GM11168 (cell line): ENCODE data around the gene GPR153.

ENCODE experiments used
- in situ Hi-C: fragments of 300-500 bp; cut with MboI; formaldehyde crosslinking; loops from one replicate; pipeline ENCODE4 v1.12.0; 2022; ENCODE audit warnings: low sequenced_read_pairs; ENCODE audit not compliant: unreplicated experiment

GPR153 gene

DNA sequence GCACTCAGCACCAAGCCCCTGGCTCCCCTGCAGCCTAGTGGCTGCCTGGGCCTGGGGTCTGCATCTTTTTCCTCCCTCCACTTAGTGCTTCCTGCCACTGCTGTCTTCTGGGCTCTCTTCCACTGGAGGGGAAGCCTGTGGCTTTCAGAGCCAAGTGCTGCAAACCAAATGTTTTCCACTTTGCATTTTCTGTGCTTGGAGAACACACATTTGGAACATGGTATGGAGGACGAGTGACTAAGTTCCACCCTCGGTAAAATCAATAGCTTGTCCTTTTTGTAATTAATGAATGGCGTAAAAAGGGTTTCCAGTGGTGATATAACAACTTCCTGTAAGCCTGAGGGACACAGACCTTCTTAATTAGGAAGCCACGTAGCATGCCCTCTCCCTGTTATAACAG is 10.1 kb upstream of the GPR153 start:
- in situ Hi-C loops = no loop called here

DNA sequence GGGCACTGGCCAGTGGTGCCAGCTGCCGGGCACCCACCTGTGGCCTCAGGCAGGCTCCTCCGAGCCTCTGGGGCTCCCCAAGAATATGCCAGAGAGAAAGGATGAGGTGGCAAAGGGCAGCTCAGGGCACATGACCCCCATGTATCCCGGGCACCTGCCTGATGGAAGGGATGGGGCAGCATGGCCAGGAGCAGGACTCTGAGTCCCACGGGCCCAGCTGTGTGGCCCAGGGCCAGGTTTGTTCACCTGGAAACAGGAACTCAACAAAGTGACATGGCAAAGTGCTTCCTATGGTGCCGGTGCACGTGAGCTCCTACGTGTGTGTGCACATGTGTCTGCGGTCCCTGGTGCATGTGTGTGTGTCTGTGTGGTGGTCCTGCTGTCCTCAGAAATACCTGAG is 9.5 kb upstream of the GPR153 start:
- in situ Hi-C loops = no loop called here

DNA sequence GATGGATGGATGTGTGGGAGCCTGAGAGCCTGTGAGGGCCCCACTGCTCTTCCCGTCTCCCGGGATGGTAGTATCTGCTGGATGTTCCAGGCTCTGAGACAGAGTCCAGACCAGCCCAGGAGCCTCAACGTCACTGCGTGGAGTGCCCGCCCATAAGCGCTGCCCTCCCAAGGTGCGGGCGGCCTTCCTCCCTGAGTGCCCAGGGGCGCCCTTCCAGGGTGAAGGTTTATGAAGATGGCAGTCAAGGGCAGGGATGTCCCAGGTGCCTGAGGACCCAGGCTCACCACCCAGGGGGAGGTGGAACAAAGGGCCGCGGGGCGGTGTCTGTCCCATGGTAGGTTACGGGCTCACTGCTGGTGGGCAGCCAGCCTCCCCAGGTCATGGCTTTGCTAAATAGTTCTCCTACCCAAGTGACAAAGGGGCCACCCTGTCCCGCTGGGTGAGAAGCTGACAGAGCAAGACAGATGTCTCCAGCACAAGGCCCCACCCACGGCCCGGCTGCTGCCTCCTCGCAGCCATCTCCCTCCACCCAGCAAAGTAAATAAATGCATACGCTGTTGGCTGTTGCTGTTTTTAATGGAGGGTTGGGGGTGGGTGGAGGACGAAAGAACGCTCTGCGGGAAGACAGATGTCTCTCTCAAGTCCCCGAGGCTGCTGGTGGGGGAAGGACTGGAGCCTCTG is 9.0 kb upstream of the GPR153 start:
- in situ Hi-C loops = no loop called here

DNA sequence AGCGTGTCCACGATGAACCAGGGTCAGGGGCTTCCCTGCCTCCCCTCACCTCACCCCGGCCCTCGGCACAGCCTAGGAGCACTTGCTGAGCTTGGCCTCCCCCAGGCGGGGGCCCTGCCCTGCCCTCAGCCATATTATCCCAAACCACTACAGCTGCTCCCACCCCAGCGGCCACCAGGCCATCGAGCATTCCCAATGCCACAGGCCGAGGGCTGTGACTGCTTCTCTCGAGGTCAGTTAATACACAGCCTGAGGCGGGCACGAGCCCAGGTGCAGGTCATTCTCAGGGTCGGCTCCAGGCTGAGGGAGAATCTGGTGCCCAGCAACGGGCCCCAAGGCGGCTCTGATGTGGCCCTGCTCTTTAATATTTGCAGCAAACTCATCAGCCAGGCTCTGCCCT is 8.4 kb upstream of the GPR153 start:
- in situ Hi-C loops = no loop called here

DNA sequence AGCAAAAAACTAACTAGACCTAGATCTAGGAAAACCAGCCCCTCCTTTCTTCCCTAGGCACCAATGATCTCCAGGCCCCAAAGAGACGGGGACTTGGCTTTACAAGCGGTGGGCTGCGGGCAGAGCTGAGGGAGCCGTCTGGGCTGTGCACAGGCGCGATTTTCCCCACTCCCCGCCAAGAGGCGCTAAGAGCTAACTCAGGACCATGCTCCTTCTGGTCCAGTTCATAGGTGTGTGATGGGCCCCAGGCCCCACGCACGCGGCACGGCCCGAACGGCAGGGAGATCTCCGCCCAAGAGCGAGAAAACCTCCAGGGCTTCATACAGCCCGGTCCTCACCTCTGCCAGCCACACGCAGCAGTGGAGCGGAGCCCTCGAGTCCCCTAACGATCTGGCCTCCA is 7.5 kb upstream of the GPR153 start:
- in situ Hi-C loops = no loop called here

DNA sequence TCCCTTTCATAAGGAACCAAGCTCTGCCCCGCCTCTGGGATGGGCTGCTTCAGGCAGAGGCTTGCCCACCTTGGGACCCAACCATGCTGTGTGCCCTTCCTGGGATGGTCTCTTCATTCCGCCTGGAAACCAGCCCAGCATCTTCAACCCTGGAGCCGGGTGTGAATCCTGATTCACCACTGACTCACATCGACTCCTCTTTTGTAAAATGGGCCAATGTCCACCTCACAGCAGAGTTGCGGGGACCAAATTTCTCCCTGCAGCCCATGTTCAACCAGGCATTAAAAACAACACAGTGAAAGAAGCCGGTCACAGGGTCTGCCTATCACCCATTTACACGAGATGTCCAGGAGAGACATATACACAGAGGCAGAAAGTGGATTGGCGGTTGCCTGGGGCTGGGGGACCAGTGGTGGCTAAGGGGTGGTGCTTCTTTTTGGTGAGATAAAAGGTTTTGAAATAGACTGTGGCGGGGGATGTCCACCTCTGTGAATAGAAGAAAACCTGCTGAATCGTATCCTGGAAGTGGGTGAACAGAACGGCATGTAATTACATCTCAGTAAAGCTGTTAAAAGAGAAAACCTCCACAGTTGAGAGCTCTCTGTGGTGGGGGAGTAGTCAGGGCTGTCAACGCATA is 6.9 kb upstream of the GPR153 start:
- in situ Hi-C loops = no loop called here

DNA sequence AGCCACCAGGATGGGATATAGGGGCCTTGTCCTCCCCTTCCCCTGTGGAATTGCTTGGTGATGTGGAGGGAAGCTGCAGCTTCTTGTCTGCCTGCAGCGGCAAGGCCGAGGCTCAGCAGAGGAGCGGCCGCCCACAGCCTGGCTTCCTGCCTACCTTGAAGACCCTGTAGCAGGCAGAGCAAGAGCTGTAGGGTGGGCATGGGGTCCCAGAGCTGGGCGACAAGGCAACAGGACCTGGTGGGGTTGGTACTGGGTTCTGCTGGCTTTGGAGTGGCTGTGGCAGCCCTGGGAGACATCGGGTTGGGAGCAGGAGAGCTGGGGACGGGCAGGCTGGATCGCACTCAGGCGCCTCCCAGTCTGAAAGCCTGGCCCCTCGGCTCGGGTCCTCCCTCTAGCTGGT is 5.7 kb upstream of the GPR153 start:
- in situ Hi-C loops = no loop called here

DNA sequence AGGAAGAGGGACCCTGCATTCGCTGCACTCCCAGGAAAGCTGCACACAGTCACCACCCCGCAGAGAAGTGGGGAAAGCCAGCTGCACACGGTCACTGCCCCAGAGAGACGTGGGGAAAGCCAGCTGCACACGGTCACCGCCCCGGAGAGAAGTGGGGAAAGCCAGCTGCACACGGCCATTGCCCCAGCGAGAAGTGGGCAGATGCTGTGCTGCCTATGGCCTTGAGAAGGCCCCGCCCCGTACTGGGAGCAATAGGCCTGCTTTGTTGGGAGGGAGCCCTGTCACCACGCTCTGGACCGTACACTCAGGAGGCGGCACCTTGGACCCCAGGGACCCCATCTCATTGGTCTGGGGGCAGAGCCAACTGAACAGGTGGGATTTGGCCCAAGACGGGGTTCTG is 4.3 kb upstream of the GPR153 start:
- in situ Hi-C loops = no loop called here

DNA sequence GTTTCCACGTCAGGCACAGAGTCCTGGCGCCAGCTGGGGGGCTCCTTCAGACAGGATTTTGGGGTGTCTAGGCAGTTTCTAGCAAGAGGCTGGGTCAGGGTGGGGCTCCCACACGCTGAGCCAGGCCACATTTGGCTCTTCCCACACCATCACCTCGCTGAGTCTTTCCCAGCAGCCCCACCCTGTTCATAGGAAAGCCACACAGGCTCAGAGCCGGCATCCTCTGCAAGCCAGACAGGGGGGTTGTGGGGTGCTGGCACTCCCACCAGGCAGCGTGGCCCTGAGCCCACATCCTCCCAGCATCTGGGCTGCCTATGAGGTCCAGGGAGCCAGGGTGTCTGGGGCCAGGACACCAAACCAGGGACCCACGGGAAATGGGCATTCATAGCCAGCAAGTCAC is 2.8 kb upstream of the GPR153 start:
- in situ Hi-C loops = no loop called here

DNA sequence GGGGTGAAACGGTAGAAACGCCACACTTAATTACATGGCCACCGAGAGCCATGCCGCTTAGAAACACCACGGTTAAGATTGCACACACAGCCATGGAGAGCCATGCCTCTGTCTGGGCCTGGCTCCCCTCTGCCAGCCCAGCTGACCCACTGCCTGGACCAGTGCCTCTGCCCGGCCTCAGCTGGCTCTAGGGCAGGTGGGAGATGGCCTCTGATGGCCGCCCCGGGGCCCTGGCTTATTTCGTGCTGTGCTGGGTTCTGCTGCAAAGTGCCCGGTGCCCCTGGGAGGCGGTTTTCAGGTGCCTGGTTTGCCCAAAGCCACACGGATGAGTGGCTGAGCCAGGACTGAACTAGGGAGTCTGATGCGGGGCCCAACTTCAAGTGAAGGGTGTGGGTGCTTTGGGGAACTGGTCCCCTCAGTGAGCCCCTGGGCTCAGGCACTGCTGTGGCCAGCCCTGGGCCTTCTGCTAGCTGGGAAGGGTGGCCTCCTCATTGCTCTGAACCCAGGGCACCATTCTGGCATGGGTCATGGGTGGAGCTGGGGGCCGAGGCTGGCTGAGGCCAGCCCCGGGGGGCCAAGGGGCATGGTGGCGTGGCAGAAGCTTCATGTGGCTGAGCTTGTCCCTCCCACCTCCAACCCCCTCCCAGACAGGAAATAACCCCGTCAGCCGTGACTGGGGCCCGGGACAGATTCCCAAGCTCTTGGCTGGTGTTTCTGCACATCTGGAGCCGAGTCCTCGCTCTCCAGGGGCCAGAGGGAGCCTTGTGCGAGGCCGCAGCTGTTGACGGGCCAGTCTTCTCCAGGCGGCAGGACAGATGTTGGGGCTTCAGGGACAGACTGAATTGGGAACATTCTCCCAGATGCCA is 1.9 kb upstream of the GPR153 start:
- in situ Hi-C loops = no loop called here

DNA sequence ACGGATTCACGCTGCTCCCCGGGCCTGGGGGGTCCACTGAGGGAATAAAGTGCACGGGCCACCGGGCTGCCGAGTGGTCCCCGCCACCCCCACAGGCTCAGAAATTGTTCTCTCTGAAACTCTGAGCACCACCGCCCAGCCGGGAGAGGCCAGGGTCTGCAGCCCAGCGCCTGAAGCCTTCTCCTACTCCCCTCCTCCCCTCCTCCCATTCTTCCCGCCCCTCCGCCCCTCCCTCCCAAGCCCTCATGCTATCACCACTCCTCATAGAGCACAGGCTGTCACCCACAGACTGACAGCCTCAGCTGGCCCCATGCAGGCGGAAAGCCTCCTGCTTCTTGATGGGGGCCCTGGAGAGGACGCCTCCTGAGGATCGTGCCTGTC is 707 bp upstream of the GPR153 start:
- in situ Hi-C loops = no loop called here

DNA sequence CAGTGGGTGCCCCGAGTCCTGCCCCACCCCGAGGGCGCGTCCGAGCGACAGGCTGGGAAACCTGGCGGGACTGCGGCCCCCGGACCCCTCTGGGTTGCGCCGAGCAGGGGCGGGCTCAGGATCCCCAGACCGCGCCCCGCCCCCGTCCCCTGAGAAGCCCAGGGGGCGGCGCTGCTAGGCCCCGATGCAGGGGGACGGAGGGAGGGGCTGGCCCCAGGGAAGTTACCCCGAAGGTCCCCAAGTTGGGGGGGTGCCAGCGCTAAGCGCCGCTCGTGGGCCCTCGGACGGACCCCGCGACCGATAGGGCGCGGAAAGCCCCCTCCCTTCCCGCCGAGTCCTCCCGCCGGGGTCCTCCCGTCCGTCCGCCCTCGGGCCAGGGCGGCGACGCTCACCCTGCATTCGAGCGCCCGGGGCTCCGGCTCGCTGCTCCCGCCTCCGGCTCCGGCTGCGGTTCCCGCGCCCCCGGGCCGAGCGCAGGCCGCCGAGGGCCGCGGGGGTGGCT is 414 bp downstream of the GPR153 start:
- in situ Hi-C loops = no loop called here

DNA sequence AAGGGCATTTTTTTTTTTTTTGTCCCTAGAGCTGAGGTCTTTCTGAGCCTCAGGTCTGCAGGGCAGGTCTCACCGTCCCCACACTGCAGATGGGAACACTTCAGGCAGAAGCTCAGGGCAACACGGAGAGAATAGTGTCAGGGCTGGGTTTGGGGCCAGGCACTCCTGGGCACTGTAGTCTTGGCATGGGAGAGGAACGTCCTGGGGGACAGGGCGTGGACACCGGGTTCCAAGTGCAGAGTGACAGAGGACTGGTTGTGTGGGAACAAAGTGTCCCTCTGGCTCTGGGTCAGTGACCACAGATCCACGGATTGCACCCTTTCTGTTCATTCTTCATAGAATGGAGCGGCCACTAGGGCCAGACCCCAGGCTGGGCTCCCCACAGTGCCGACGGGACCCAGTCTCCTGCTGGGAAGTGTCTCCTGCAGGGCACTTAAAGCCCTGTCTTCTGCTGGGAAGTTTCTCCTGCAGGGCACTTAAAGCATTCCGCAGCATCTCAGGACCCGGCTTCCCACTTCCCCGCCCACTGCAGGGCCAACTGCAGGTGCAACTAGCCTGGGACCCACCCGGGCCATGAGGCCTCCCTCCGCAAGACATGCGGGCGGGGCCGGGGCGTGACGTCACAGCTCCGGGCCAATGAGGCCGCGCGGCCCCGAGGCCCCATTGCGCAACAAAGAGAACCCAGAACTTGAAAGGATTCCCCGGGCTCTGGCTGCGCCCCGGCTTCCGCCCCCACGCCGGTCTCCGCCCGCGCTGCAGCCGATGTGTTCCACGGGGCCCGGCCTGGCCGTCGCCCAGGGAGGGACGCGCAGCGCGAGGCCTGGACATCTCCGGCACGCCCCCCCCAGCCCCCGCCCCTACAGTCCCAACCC is 1.2 kb downstream of the GPR153 start:
- in situ Hi-C loops = loop anchor here (10.0 kb wide), 1 partner anchor 75 kb away; no protein-coding TSS in a partner anchor

DNA sequence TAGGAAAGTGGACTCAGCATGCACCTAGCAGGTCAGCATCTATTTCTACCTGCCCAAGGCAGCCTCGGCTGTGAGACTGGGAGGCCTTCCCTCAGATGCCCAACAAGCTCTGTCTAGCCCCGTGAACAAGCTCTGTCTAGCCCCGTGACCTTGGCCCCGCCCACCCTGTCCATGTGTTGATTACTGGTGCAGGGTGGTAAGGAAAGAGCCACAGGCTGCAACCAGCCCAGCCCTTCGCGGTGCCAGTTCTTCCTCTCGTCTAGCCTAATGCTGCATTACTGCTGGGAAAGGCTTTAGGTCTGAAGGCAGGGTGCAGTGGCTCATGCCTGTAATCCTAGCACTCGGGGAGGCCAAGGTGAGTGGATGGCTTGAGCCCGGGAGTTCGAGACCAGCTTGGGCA is 2.2 kb downstream of the GPR153 start:
- in situ Hi-C loops = loop anchor here (10.0 kb wide), 1 partner anchor 76 kb away; no protein-coding TSS in a partner anchor

DNA sequence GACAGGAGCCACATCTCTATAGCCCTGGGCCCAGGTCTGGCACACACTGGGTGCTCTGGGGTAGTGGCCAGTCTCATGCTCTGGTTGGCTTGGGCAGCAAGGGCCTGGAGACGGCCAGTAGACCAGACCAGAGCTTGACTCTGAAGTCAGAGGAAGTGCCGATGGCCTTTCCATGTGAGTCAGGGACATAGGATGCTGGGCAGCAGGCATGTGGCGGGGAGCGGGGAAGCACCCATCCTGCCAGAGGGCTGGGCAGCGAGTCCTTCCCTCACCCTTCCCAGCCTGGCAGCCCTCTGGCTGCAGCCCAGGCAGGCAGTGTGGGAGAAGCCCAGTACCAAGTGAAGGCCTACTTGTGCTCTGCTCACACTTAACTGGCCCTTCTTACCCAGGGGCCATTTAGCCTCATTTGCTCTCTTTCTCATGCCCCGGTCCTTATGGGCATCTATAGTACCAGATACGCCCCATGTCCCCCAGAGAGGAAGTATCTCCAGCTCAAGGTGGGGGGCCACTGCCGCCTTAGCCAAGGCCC is 3.3 kb downstream of the GPR153 start:
- in situ Hi-C loops = loop anchor here (10.0 kb wide), 1 partner anchor 77 kb away; no protein-coding TSS in a partner anchor

DNA sequence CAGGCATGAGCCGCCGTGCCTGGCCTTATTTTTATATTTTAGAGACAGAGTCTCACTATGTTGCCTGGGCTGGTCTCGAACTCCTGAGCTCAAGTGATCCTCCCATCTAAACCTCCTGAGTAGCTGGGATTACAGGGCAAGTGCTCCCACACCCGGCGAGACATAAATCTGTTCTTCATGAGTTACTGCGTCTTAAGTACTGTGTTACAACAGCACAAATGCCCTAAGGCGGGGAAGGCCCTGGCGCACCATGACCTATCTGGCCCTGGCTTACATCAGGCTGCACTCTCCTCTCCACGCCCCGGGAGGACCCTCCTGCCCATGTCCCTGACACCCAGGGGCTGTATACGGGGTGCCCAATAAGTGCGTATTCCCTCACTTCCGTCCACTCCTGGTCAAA is 4.3 kb downstream of the GPR153 start:
- in situ Hi-C loops = loop anchor here (10.0 kb wide), 1 partner anchor 78 kb away; no protein-coding TSS in a partner anchor

DNA sequence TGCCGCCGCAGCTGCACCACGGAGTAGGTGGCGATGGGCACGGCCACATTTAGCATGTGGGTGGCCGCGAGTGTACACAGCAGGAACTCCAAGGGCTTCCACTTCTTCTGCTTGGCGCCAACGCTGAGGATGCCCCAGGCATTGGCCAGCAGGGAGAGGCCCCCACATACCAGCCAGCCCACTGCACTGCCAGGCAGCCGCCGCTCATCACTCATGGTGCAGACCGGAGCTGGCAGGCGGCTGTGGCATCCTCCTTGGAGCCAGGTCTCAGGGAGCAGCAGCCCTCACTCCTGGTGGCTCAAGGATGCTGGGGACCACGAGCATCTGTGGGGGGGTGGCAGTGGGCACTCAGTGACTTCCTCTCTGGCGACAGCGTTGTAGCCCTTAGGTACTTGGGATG is 6.2 kb downstream of the GPR153 start:
- in situ Hi-C loops = loop anchor here (5.0 to 10.0 kb wide), 2 partner anchors 80 to 153 kb away; no protein-coding TSS in a partner anchor

DNA sequence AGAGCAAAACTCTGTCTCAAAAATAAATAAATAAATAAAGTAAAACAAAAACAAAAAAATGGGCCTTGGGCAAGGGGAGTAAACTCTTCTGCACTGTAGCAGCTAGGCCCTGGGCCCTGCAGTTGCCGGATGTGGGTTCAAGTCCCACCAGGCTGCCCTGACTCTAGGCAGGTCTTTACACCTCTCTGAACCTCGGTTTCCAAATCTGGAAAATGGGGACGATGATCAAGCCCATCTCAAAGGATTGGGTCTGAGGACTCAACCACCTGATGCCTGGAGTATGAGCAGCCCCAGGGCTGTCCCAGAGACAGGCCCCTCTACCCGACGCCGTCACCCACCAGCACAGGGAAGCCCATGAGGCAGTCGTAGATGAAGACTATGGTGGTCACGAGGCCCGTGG is 7.5 kb downstream of the GPR153 start:
- in situ Hi-C loops = loop anchor here (5.0 to 10.0 kb wide), 2 partner anchors 81 to 154 kb away; no protein-coding TSS in a partner anchor

DNA sequence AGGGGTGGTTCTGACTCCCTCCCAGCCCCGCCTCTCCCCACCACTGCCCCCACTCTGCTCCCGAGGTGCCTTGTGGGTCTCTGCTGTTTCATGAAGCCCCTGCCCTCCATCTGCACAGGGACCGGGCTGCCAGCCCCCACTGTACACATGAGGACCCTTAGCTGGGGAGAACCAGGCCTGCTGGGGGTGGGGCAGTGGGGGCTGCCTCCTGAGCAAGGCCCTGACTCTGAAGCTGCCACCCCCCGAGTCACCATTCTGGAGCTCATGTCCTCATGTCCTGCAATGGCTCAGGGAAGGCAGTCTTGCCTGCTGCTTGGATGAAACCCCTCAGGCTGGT is 8.6 kb downstream of the GPR153 start:
- in situ Hi-C loops = loop anchor here (5.0 to 10.0 kb wide), 2 partner anchors 82 to 155 kb away; no protein-coding TSS in a partner anchor
